Natural killer cell (primary cell): ENCODE measurements around the gene GNAT1. TPM values are rescaled to one million over a fixed set of nuclear protein-coding genes. Genes with fewer than 3 reads are reported as not detected.
"Not testable (repeated sequence)": the region's sequence is repeated elsewhere in the genome, so short reads cannot be mapped to it uniquely, and the experiment has no call there.

Experiments
- ATAC-seq, 3 donors: fragments of 150-1000 bp in 2 of 3; fragments of 200-7000 bp in 1 of 3; cut with Tn5 transposase; 1 replicate in 1 of 3; 2 replicates in 2 of 3; pipeline ENCODE4 v1.10.0; 2021; ENCODE audit warnings: mild to moderate bottlenecking in 2 of 3, moderate library complexity in 2 of 3
- DNase-seq, 2 donors: peaks; one replicate each; pipeline versions ENCODE4 v3.0.0 to v3.0.0-alpha.2; 2013 to 2021; ENCODE audit warnings: mixed read lengths in 1 of 2
- H3K27ac ChIP-seq: one replicate; pipeline ENCODE4 v1.5.1; 2013; ENCODE audit warnings: mild to moderate bottlenecking, low read length
- H3K27me3 ChIP-seq: one replicate; pipeline ENCODE4 v1.6.1; 2013; ENCODE audit warnings: low read length; ENCODE audit not compliant: control insufficient read depth, insufficient read depth
- H3K36me3 ChIP-seq: one replicate; pipeline ENCODE4 v1.6.1; 2013; ENCODE audit warnings: low read length; ENCODE audit not compliant: control insufficient read depth, insufficient read depth
- H3K4me1 ChIP-seq: one replicate; pipeline ENCODE4 v1.6.1; 2013; ENCODE audit warnings: low read length; ENCODE audit not compliant: control insufficient read depth, insufficient read depth
- H3K4me3 ChIP-seq: one replicate; pipeline ENCODE4 v1.5.1; 2013; ENCODE audit warnings: low read length
- H3K9me3 ChIP-seq: one replicate; pipeline ENCODE4 v1.6.1; 2013; ENCODE audit warnings: low read length; ENCODE audit not compliant: control insufficient read depth, insufficient read depth
- H3K27ac Mint-ChIP-seq, 2 donors: one replicate each; pipeline ENCODE4 v1.8.0; 2022; ENCODE audit warnings: mild to moderate bottlenecking in 2 of 2, mixed read lengths in 2 of 2, moderate library complexity in 1 of 2
- H3K27me3 Mint-ChIP-seq, 2 donors: one replicate each; pipeline ENCODE4 v1.8.0; 2022; ENCODE audit warnings: low read depth in 2 of 2, mixed read lengths in 2 of 2
- H3K36me3 Mint-ChIP-seq: one replicate; pipeline ENCODE4 v1.8.0; 2022; ENCODE audit warnings: mixed read lengths
- H3K4me1 Mint-ChIP-seq, 2 donors: one replicate each; pipeline ENCODE4 v1.8.0; 2022; ENCODE audit warnings: mixed read lengths in 2 of 2
- H3K4me3 Mint-ChIP-seq: one replicate; pipeline ENCODE4 v1.8.0; 2022; ENCODE audit warnings: mild to moderate bottlenecking, moderate library complexity, mixed read lengths
- H3K9me3 Mint-ChIP-seq, 2 donors: one replicate each; pipeline ENCODE4 v1.8.0; 2022; ENCODE audit warnings: mixed read lengths in 2 of 2
- CTCF ChIP-seq: fragments of 200-600 bp; IDR thresholded peaks from one replicate; pipeline ENCODE4 v1.8.0; 2022; ENCODE audit warnings: antibody characterized with exemption
- WGBS: methylation state at CpG from one replicate; pipeline ENCODE4 v1.1.7; 2013; ENCODE audit warnings: missing lambda C conversion rate; ENCODE audit not compliant: insufficient coverage; 5-methylcytosine and 5-hydroxymethylcytosine counted together
- intact Hi-C: fragments of 100-400 bp; cut with micrococcal nuclease; formaldehyde crosslinking; loops from one replicate; pipeline ENCODE4 v1.14.2; 2022
- total RNA-seq, 4 donors: library from RNA; stranded (reverse); fragments of 120-200 nt in 1 of 4; gene quantifications; one replicate each; pipeline versions ENCODE4 v1.2.3 to v1.2.4, GENCODE V29; 2013 to 2022

The GNAT1 gene
- total RNA-seq, 3 donors from 2014 or later (not counting 1 experiment from before 2014, with no cell fraction given): not detected

- intact Hi-C loops: loop anchor here (1.0 kb wide), 4 partner anchors 8 to 47 kb away; no protein-coding TSS in a partner anchor
- Histone ChIP-seq H3K27me3 (no peaks in the 10 kb centered on the region), H3K4me3 (peak overlapping the region; percentile 68), H3K9me3 (no peaks in the 10 kb centered on the region), H3K36me3 (no peaks in the 10 kb centered on the region), H3K27ac (peak overlapping the region; percentile 66), H3K4me1 (peaks cover 41% of the 10 kb centered on the region)
- Mint-ChIP-seq H3K27me3 (peaks cover 5 to 9% of the 10 kb centered on the region in 2 donors), H3K4me3 (peak overlapping the region; percentile 98), H3K36me3 (no peaks in the 10 kb centered on the region), H3K4me1 (peaks cover 16 to 23% of the 10 kb centered on the region in 2 donors), H3K9me3 (no peaks in the 10 kb centered on the region), H3K27ac (peak overlapping the region; percentile 86 to 92)
- DNase-seq (peak; percentile 89 to 95), ATAC-seq (peak; percentile 82 to 93 (median 86))
- under 1% methylated on average over 51 of the region's 51 CpGs for WGBS
- peak; percentile 77 for TF ChIP-seq CTCF
Measured at GRCh38 chr3:50227390-50228183, 36.2 kb downstream of the GNAT1 start.

- H3K4me3 ChIP-seq: peak overlapping the region; percentile 68
- peak overlapping the region; percentile 86 to 92 for H3K27ac Mint-ChIP-seq
- H3K4me1 Mint-ChIP-seq: peaks cover 16 to 23% of the 10 kb centered on the region in 2 donors
- H3K27me3 ChIP-seq, H3K36me3 ChIP-seq, intact Hi-C loops, H3K36me3 Mint-ChIP-seq, H3K9me3 Mint-ChIP-seq, H3K27me3 Mint-ChIP-seq, H3K9me3 ChIP-seq, ATAC-seq, DNase-seq: not testable (repeated sequence)
- peak overlapping the region; percentile 98 for H3K4me3 Mint-ChIP-seq
- peak overlapping the region; percentile 66 for H3K27ac ChIP-seq
- H3K4me1 ChIP-seq: peaks cover 41% of the 10 kb centered on the region
- 63% methylated on average over 15 of the region's 15 CpGs for WGBS
Measured at GRCh38 chr3:50228184-50228763, 36.9 kb downstream of the GNAT1 start.

GRCh38 chr3:50229490-50229889 is 38.1 kb downstream of the GNAT1 start:
- H3K27me3 ChIP-seq: no peaks in the 10 kb centered on the region
- no peaks in the 10 kb centered on the region for H3K9me3 Mint-ChIP-seq
- H3K27me3 Mint-ChIP-seq: peaks cover 4% of the 10 kb centered on the region in 2 donors
- H3K36me3 ChIP-seq: no peaks in the 10 kb centered on the region
- H3K4me3 ChIP-seq: no peak overlapping the region
- peaks cover 16 to 23% of the 10 kb centered on the region in 2 donors for H3K4me1 Mint-ChIP-seq
- H3K27ac Mint-ChIP-seq: no peak overlapping the region
- TF ChIP-seq CTCF: no peak
- DNase-seq (no peak), ATAC-seq (no peak)
- H3K27ac ChIP-seq: no peak overlapping the region
- 95% methylated on average over 3 of the region's 3 CpGs for WGBS
- H3K4me1 ChIP-seq: peaks cover 42% of the 10 kb centered on the region
- intact Hi-C loops: no loop called here
- peak overlapping the region; percentile 49 for H3K4me3 Mint-ChIP-seq
- no peaks in the 10 kb centered on the region for H3K9me3 ChIP-seq
- H3K36me3 Mint-ChIP-seq: no peaks in the 10 kb centered on the region

- peaks cover 49% of the 10 kb centered on the region for H3K4me1 ChIP-seq
- peaks cover 16 to 23% of the 10 kb centered on the region in 2 donors for H3K4me1 Mint-ChIP-seq
Measured at GRCh38 chr3:50230104-50230793, 38.8 kb downstream of the GNAT1 start.

More at GRCh38 chr3:50230104-50230793, 38.8 kb downstream of the GNAT1 start:
- no peaks in the 10 kb centered on the region for H3K27me3 ChIP-seq
- H3K9me3 ChIP-seq: no peaks in the 10 kb centered on the region
- no peak overlapping the region for H3K4me3 Mint-ChIP-seq
- no peak overlapping the region for H3K27ac Mint-ChIP-seq
- intact Hi-C loops: no loop called here
- H3K9me3 Mint-ChIP-seq: no peaks in the 10 kb centered on the region
- no peaks in the 10 kb centered on the region for H3K36me3 ChIP-seq
- H3K4me3 ChIP-seq: no peak overlapping the region
- no peak overlapping the region for H3K27ac ChIP-seq
- no peak for DNase-seq
- WGBS: 74% methylated on average over 8 of the region's 8 CpGs
- TF ChIP-seq CTCF: no peak
- H3K27me3 Mint-ChIP-seq: no peaks in the 10 kb centered on the region
- no peaks in the 10 kb centered on the region for H3K36me3 Mint-ChIP-seq
- no peak for ATAC-seq
